Gastrocnemius medialis (tissue), 4 donors: ENCODE data around the gene FIGLA. TPM values are rescaled to one million over a fixed set of nuclear protein-coding genes. Genes with fewer than 3 reads are reported as not detected.

Source experiments
- ATAC-seq, 2 donors: fragments of 150-250 bp; one replicate each; pipeline ENCODE4 v1.9.1; 2016
- DNase-seq, 2 donors: peaks; one replicate each; pipeline ENCODE4 v3.0.0-alpha.2; 2019
- H3K27ac ChIP-seq, 4 donors: fragments of 200-600 bp; sonication (generic); 1 replicate in 1 of 4; 2 replicates in 3 of 4; pipeline ENCODE4 v1.5.1; 2016 to 2018; ENCODE audit warnings: mild to moderate bottlenecking in 2 of 4, moderate library complexity in 1 of 4
- H3K27me3 ChIP-seq, 3 donors: fragments of 200-600 bp; sonication (generic) in 2 of 3; 1 replicate in 1 of 3; 2 replicates in 2 of 3; pipeline versions ENCODE4 v1.5.1 to v1.6.0; 2016 to 2019; ENCODE audit warnings: mild to moderate bottlenecking in 1 of 3, moderate library complexity in 1 of 3
- H3K36me3 ChIP-seq, 2 donors: fragments of 200-600 bp; sonication (generic) in 1 of 2; one replicate each; pipeline ENCODE4 v1.5.1; 2017 to 2018
- H3K4me1 ChIP-seq, 2 donors: fragments of 200-600 bp; sonication (generic) in 1 of 2; one replicate each; pipeline ENCODE4 v1.5.1; 2016 to 2017; ENCODE audit warnings: mild to moderate bottlenecking in 2 of 2
- H3K4me3 ChIP-seq, 4 donors: fragments of 200-600 bp; sonication (generic) in 3 of 4; 1 replicate in 1 of 4; 2 replicates in 3 of 4; pipeline ENCODE4 v1.5.1; 2016 to 2019; ENCODE audit warnings: mild to moderate bottlenecking in 2 of 4
- H3K9me3 ChIP-seq, 3 donors: fragments of 200-600 bp; sonication (generic) in 2 of 3; 1 replicate in 1 of 3; 2 replicates in 2 of 3; pipeline ENCODE4 v1.5.1; 2016 to 2019
- CTCF ChIP-seq, 5 experiments: fragments of 450-650 bp in 3 of 5; fragments of 200-600 bp in 2 of 5; sonication (generic) in 2 of 5; IDR thresholded peaks in 4 of 5; conservative IDR thresholded peaks in 1 of 5; 1 replicate in 4 of 5; 2 replicates in 1 of 5; pipeline ENCODE4 v1.5.1; 2016 to 2019; ENCODE audit warnings: antibody characterized with exemption in 5 of 5, mild to moderate bottlenecking in 3 of 5, moderate library complexity in 3 of 5
- POLR2A ChIP-seq, 2 donors: fragments of 450-650 bp; IDR thresholded peaks; one replicate each; pipeline ENCODE4 v1.6.1; 2017; ENCODE audit warnings: antibody characterized with exemption in 2 of 2, mild to moderate bottlenecking in 2 of 2, moderate library complexity in 2 of 2
- in situ Hi-C, 4 donors: fragments of 200-750 bp; cut with MboI; loops; one replicate each; pipeline versions ENCODE4 v1.15.0 to v1.8.0; 2017; ENCODE audit warnings: low sequenced_read_pairs in 4 of 4
- intact Hi-C: fragments of 100-400 bp; cut with DNase I; formaldehyde crosslinking; loops from one replicate; pipeline ENCODE4 v1.15.1; 2023; ENCODE audit warnings: low total_unique reads
- total RNA-seq, 4 donors: library from RNA; depleted of rRNA; stranded (reverse); fragments of >200 nt; gene quantifications; one replicate each; pipeline versions ENCODE4 v1.1.0 to v1.2.3, GENCODE V29; 2016

Gene FIGLA
- total RNA-seq, 4 donors from 2014 or later = not detected

- TF ChIP-seq CTCF (IDR thresholded peaks at IDR 0.05 in 4 of 5, conservative IDR thresholded peaks at IDR 0.05 in 1 of 5) = no peak
- H3K36me3 ChIP-seq = no peaks in the 10 kb centered on the region
- ATAC-seq (no peak), DNase-seq (no peak)
- no peaks in the 10 kb centered on the region for H3K9me3 ChIP-seq
- H3K4me3 ChIP-seq = no peak overlapping the region
- peaks cover 11 to 16% (median 12%) of the 10 kb centered on the region in 3 donors for H3K27me3 ChIP-seq
- H3K27ac ChIP-seq = no peak overlapping the region
- in situ Hi-C loops (loop anchor here in 1 of 4 donors (25.0 kb wide), 1 partner anchor 161 kb away; the partner anchor contains the start of gene ATP6V1B1), intact Hi-C loops (no loop called here)
- H3K4me1 ChIP-seq = no peaks in the 10 kb centered on the region
These were observed 14.2 kb downstream of the FIGLA start for GRCh38 chr2:70776266-70776665.

- no peaks in the 10 kb centered on the region for H3K4me1 ChIP-seq
- H3K27me3 ChIP-seq = peaks cover 11 to 13% (median 12%) of the 10 kb centered on the region in 3 donors
- intact Hi-C loops = no loop called here
- no peaks in the 10 kb centered on the region for H3K9me3 ChIP-seq
- no peak overlapping the region for H3K27ac ChIP-seq
- no peak for DNase-seq
- in situ Hi-C loops = loop anchor here in 1 of 4 donors (25.0 kb wide), 1 partner anchor 162 kb away; the partner anchor contains the start of gene ATP6V1B1
- no peak overlapping the region for H3K4me3 ChIP-seq
- TF ChIP-seq CTCF (IDR thresholded peaks at IDR 0.05 in 4 of 5, conservative IDR thresholded peaks at IDR 0.05 in 1 of 5) = no peak
- no peak for TF ChIP-seq POLR2A (IDR thresholded peaks at IDR 0.05)
- ATAC-seq = no peak
- no peaks in the 10 kb centered on the region for H3K36me3 ChIP-seq
These were observed 15.3 kb downstream of the FIGLA start for GRCh38 chr2:70775141-70775540.

DNA sequence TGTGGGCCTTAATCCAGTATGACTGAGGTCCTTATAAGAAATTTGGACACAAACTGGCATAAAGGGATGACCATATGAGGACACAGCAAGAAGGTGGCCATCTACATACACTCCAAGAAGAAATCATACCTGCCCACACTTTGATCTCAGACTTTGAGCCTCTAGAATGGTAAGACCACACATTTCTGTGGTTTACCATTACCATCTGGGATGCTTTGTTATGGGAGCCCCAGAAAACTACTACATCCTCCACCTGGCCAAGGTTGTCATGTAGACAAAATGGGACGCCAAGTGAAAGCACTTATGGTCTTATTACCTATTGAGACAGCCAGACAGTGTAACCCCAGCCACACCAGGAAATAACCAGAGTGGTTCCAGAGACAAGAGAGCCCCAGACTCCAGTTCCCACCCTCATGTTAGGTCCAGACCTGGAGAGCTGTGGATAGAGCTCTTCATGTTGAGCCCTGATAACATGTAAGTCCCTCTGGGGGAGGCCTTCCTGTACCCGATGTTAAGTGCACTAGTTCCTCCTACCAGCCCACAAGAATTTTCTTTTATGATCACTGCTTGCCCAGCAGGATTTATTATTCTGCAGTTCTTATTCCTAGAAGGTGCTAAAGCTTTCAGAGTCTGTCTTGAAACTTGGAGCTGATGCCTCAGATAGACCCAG, 17.8 kb downstream of the FIGLA start:
- H3K4me3 ChIP-seq = no peak overlapping the region
- TF ChIP-seq POLR2A (IDR thresholded peaks at IDR 0.05) (no peak), CTCF (IDR thresholded peaks at IDR 0.05 in 4 of 5, conservative IDR thresholded peaks at IDR 0.05 in 1 of 5) (no peak)
- peaks cover 0 to 3% of the 10 kb centered on the region in 2 donors for H3K4me1 ChIP-seq
- intact Hi-C loops = no loop called here
- H3K9me3 ChIP-seq = no peaks in the 10 kb centered on the region
- DNase-seq (no peak), ATAC-seq (no peak)
- in situ Hi-C loops = no loop called here
- no peaks in the 10 kb centered on the region for H3K36me3 ChIP-seq
- peaks cover 16 to 28% (median 17%) of the 10 kb centered on the region in 3 donors for H3K27me3 ChIP-seq
- no peak overlapping the region for H3K27ac ChIP-seq

- TF ChIP-seq CTCF (IDR thresholded peaks at IDR 0.05 in 4 of 5, conservative IDR thresholded peaks at IDR 0.05 in 1 of 5) (no peak), POLR2A (IDR thresholded peaks at IDR 0.05) (no peak)
- Histone ChIP-seq H3K36me3 (no peaks in the 10 kb centered on the region), H3K9me3 (no peaks in the 10 kb centered on the region), H3K27me3 (peaks cover 25 to 39% (median 29%) of the 10 kb centered on the region in 3 donors), H3K4me3 (no peak overlapping the region), H3K27ac (no peak overlapping the region), H3K4me1 (peaks cover 7% of the 10 kb centered on the region in 2 donors)
- ATAC-seq (no peak), DNase-seq (no peak)
- in situ Hi-C loops = no loop called here
- intact Hi-C loops = no loop called here
These were observed 19.0 kb downstream of the FIGLA start for GRCh38 chr2:70771446-70771845.
